Uterus (tissue), 4 donors: Measurements from ENCODE around the gene DCUN1D2. TPM values are rescaled to one million over a fixed set of nuclear protein-coding genes. Genes with fewer than 3 reads are reported as not detected.

Experiments used
- DNase-seq, 2 donors: peaks; one replicate each; pipeline ENCODE4 v3.0.0-alpha.2; 2019 to 2020
- H3K27ac ChIP-seq, 2 donors: fragments of 200-600 bp; sonication (generic); 1 replicate in 1 of 2; 2 replicates in 1 of 2; pipeline ENCODE4 v1.5.1; 2016 to 2018
- H3K27me3 ChIP-seq, 2 donors: fragments of 200-600 bp; sonication (generic); one replicate each; pipeline ENCODE4 v1.5.1; 2018 to 2019; ENCODE audit warnings: control low read depth in 1 of 2
- H3K36me3 ChIP-seq, 2 donors: fragments of 200-600 bp; sonication (generic); one replicate each; pipeline ENCODE4 v1.5.1; 2019; ENCODE audit warnings: control low read depth in 1 of 2
- H3K4me1 ChIP-seq, 2 donors: fragments of 200-600 bp; sonication (generic); one replicate each; pipeline ENCODE4 v1.5.1; 2018 to 2019; ENCODE audit warnings: control low read depth in 1 of 2
- H3K4me3 ChIP-seq, 2 donors: fragments of 200-600 bp; sonication (generic); 1 replicate in 1 of 2; 2 replicates in 1 of 2; pipeline ENCODE4 v1.5.1; 2018 to 2019; ENCODE audit warnings: mild to moderate bottlenecking in 1 of 2
- H3K9me3 ChIP-seq, 2 donors: fragments of 200-600 bp; sonication (generic); one replicate each; pipeline ENCODE4 v1.5.1; 2019; ENCODE audit warnings: control low read depth in 1 of 2
- CTCF ChIP-seq, 4 experiments: fragments of 200-600 bp in 2 of 4; fragments of 450-650 bp in 2 of 4; sonication (generic) in 2 of 4; IDR thresholded peaks; one replicate each; pipeline ENCODE4 v1.5.1; 2016 to 2019; ENCODE audit warnings: antibody characterized with exemption in 4 of 4, mild to moderate bottlenecking in 2 of 4, moderate library complexity in 1 of 4
- POLR2A ChIP-seq, 2 donors: fragments of 450-650 bp; IDR thresholded peaks; one replicate each; pipeline ENCODE4 v1.6.1; 2016; ENCODE audit warnings: antibody characterized with exemption in 2 of 2, mild to moderate bottlenecking in 1 of 2, moderate library complexity in 1 of 2
- intact Hi-C: fragments of 100-400 bp; cut with DNase I; formaldehyde crosslinking; loops from one replicate; pipeline ENCODE4 v1.15.1; 2023; ENCODE audit warnings: low total_unique reads
- total RNA-seq, 4 donors: library from RNA; depleted of rRNA in 3 of 4; stranded (reverse); fragments of >200 nt in 3 of 4; gene quantifications; one replicate each; pipeline versions ENCODE4 v1.1.0 to v1.2.4, GENCODE V29; 2014 to 2023
- donor health status: DM: yes; HTN: yes; CAD: no.

The DCUN1D2 gene
- total RNA-seq, 4 donors from 2014 or later: 7.7 to 68.2 (median 29.3) TPM

- DNase-seq: no peak
- H3K27me3 ChIP-seq: no peaks in the 10 kb centered on the region
- intact Hi-C loops: no loop called here
- no peaks in the 10 kb centered on the region for H3K9me3 ChIP-seq
- no peak overlapping the region for H3K27ac ChIP-seq
- no peaks in the 10 kb centered on the region for H3K4me1 ChIP-seq
- H3K4me3 ChIP-seq: no peak overlapping the region
- H3K36me3 ChIP-seq: no peaks in the 10 kb centered on the region
- TF ChIP-seq POLR2A (IDR thresholded peaks at IDR 0.05) (no peak), CTCF (IDR thresholded peaks at IDR 0.05) (no peak)
Measured at GRCh38 chr13:113445791-113446487, 44.6 kb downstream of the DCUN1D2 start.

DNA sequence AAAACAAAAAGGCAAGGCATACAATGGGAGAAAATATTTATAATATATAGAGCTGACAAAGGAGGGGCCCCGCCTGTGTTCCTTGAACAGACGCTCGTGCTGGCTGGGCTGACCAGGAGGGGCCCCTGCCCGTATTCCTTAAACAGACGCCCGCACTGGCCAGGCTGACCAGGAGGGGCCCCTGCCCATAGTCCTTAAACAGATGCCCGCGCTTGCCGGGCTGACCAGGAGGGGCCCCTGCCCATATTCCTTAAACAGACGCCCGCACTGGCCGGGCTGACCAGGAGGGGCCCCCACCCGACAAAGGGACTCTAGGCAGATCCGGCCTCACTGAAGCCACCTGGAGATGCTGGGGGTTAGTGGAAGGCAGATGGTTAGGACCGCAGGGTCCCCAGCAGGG lies 46.5 kb downstream of the DCUN1D2 start:
- no peaks in the 10 kb centered on the region for H3K9me3 ChIP-seq
- no peak overlapping the region for H3K27ac ChIP-seq
- H3K27me3 ChIP-seq: no peaks in the 10 kb centered on the region
- H3K36me3 ChIP-seq: no peaks in the 10 kb centered on the region
- TF ChIP-seq POLR2A (IDR thresholded peaks at IDR 0.05) (no peak), CTCF (IDR thresholded peaks at IDR 0.05) (no peak)
- no peak overlapping the region for H3K4me3 ChIP-seq
- DNase-seq: no peak
- H3K4me1 ChIP-seq: no peaks in the 10 kb centered on the region
- intact Hi-C loops: no loop called here

DNA sequence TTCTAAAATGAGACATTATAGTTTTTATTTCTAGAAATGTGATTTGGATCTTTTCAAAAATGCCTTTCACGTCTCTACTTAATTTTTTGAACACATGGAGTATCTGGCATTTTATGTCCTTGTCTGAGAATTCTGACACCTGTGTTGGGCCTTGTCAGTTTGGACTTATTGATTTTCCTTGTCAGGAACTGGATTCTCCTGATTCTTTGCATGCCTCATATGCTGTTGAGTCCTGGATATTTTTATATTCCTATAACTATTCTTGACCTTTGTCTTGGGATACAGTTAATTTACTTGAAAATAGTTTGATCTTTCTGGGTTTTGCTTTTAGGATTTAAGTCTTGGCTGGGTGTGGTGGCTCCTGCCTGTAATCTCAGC lies 47.5 kb downstream of the DCUN1D2 start:
- H3K9me3 ChIP-seq: no peaks in the 10 kb centered on the region
- H3K27me3 ChIP-seq: no peaks in the 10 kb centered on the region
- no peaks in the 10 kb centered on the region for H3K36me3 ChIP-seq
- H3K4me1 ChIP-seq: no peaks in the 10 kb centered on the region
- H3K4me3 ChIP-seq: no peak overlapping the region
- TF ChIP-seq POLR2A (IDR thresholded peaks at IDR 0.05) (no peak), CTCF (IDR thresholded peaks at IDR 0.05) (no peak)
- no peak overlapping the region for H3K27ac ChIP-seq
- intact Hi-C loops: no loop called here
- DNase-seq: no peak

- H3K4me3 ChIP-seq: no peak overlapping the region
- TF ChIP-seq POLR2A (IDR thresholded peaks at IDR 0.05) (no peak), CTCF (IDR thresholded peaks at IDR 0.05) (no peak)
- H3K9me3 ChIP-seq: no peaks in the 10 kb centered on the region
- H3K4me1 ChIP-seq: no peaks in the 10 kb centered on the region
- no peak for DNase-seq
- H3K27ac ChIP-seq: no peak overlapping the region
- no peaks in the 10 kb centered on the region for H3K36me3 ChIP-seq
- intact Hi-C loops: no loop called here
- H3K27me3 ChIP-seq: no peaks in the 10 kb centered on the region
Measured at GRCh38 chr13:113442354-113442984, 48.0 kb downstream of the DCUN1D2 start.

- no peaks in the 10 kb centered on the region for H3K9me3 ChIP-seq
- H3K4me1 ChIP-seq: no peaks in the 10 kb centered on the region
- no peak for DNase-seq
- H3K27ac ChIP-seq: no peak overlapping the region
- H3K36me3 ChIP-seq: no peaks in the 10 kb centered on the region
- no peak overlapping the region for H3K4me3 ChIP-seq
- TF ChIP-seq POLR2A (IDR thresholded peaks at IDR 0.05): no peak
- TF ChIP-seq CTCF (IDR thresholded peaks at IDR 0.05): no peak
- H3K27me3 ChIP-seq: no peaks in the 10 kb centered on the region
- intact Hi-C loops: no loop called here
Measured at GRCh38 chr13:113441661-113442060, 48.9 kb downstream of the DCUN1D2 start.
